HL-60 (cell line): ENCODE results near the gene TTC28.

Source experiments
- DNase-seq, 2 experiments: peaks; one replicate each; pipeline ENCODE4 v3.0.0-alpha.2; 2010 to 2020; ENCODE audit warnings: low read depth in 1 of 2, low spot score in 1 of 2
- H3K27ac ChIP-seq: fragments of 250-450 bp; sonication (Bioruptor Pico); replicated peaks from 2 replicates; pipeline ENCODE4 v1.5.1; 2020; ENCODE audit warnings: mild to moderate bottlenecking, moderate library complexity
- H3K27me3 ChIP-seq: fragments of 250-450 bp; sonication (Bioruptor Pico); 2 replicates; pipeline ENCODE4 v1.5.1; 2021; ENCODE audit warnings: mild to moderate bottlenecking, moderate library complexity; ENCODE audit not compliant: insufficient read depth, poor library complexity, severe bottlenecking
- H3K4me3 ChIP-seq: replicated peaks from 2 replicates; pipeline ENCODE4 v1.5.1; 2011; ENCODE audit warnings: mild to moderate bottlenecking, control low read depth, low read length; ENCODE audit not compliant: insufficient read depth
- CTCF ChIP-seq: IDR thresholded peaks from one replicate; pipeline ENCODE4 v1.5.1; 2011; ENCODE audit warnings: low read length, control low read depth, inconsistent platforms; ENCODE audit not compliant: insufficient read depth
- GABPA ChIP-seq: IDR thresholded peaks from 2 replicates; pipeline ENCODE4 v1.6.1; 2012; ENCODE audit warnings: low read depth
- POLR2AphosphoS5 ChIP-seq: IDR thresholded peaks from 2 replicates; pipeline ENCODE4 v1.6.1; 2012; ENCODE audit warnings: low read depth
- REST ChIP-seq: IDR thresholded peaks from 2 replicates; pipeline ENCODE4 v1.6.1; 2012; ENCODE audit warnings: low read depth; ENCODE audit not compliant: insufficient replicate concordance
- SPI1 ChIP-seq: IDR thresholded peaks from 2 replicates; pipeline ENCODE4 v1.6.1; 2012; ENCODE audit warnings: low read depth, mild to moderate bottlenecking, borderline replicate concordance

Gene TTC28

GRCh38 chr22:28283068-28283654, 396.5 kb downstream of the TTC28 start:
- no peak overlapping the region for H3K4me3 ChIP-seq
- H3K27ac ChIP-seq: no peak overlapping the region
- TF ChIP-seq SPI1 (no peak), GABPA (no peak), REST (no peak), CTCF (no peak), POLR2AphosphoS5 (no peak)
- H3K27me3 ChIP-seq: peaks cover 8% of the 10 kb centered on the region
- no peak for DNase-seq

- Histone ChIP-seq H3K27ac (no peak overlapping the region), H3K4me3 (no peak overlapping the region), H3K27me3 (peaks cover 8% of the 10 kb centered on the region)
- DNase-seq: no peak
- TF ChIP-seq GABPA (no peak), CTCF (no peak), SPI1 (no peak), REST (no peak), POLR2AphosphoS5 (no peak)
These were observed 397.1 kb downstream of the TTC28 start for GRCh38 chr22:28282405-28283067.

GRCh38 chr22:28279888-28280287, 399.8 kb downstream of the TTC28 start:
- no peak overlapping the region for H3K27ac ChIP-seq
- H3K4me3 ChIP-seq: no peak overlapping the region
- TF ChIP-seq REST (no peak), CTCF (no peak), POLR2AphosphoS5 (no peak), SPI1 (no peak)
- H3K27me3 ChIP-seq: peaks cover 8% of the 10 kb centered on the region
- DNase-seq: no peak
